A549 (cell line): ENCODE data around the gene EHF. TPM values are rescaled to one million over a fixed set of nuclear protein-coding genes. Genes with fewer than 3 reads are reported as not detected.

ENCODE experiments used
- ATAC-seq, 2 experiments: fragments of 200-7000 bp in 1 of 2; fragments of >200 bp in 1 of 2; cut with Nextera tagmentation in 1 of 2; cut with Tn5 transposase in 1 of 2; 3 replicates each; pipeline versions ENCODE4 v1.8.0 to v1.9.1; 2018 to 2020; ENCODE audit warnings: mild to moderate bottlenecking in 1 of 2, moderate library complexity in 1 of 2
- CTCF ChIA-PET: fragments of 300-600 bp; sonication (Branson Sonifier 250); formaldehyde crosslinking; extraction: SDS; loops from one replicate; lab custom pipeline; 2021; ENCODE audit warnings: antibody characterized with exemption, inconsistent platforms; lab: Yijun Ruan, JAX
- POLR2A ChIA-PET: fragments of 350-600 bp; formaldehyde crosslinking; extraction: SDS; loops from one replicate; lab custom pipeline; 2021; ENCODE audit warnings: antibody characterized with exemption, inconsistent platforms; lab: Yijun Ruan, JAX
- DNase-seq, 2 experiments: peaks; one replicate each; pipeline versions ENCODE4 v3.0.0 to v3.0.0-alpha.2; 2011 to 2016; ENCODE audit warnings: low read depth in 1 of 2, low spot score in 1 of 2
- FAIRE-seq: peaks from 2 replicates; lab custom pipeline; 2011; peaks lifted over from hg19 to GRCh38; lab: Jason Lieb, UNC
- H3K27ac ChIP-seq, 2 experiments: fragments of >200 bp; sonication (Bioruptor Twin); formaldehyde crosslinking; 3 replicates each; pipeline ENCODE4 v1.5.1; 2016 to 2017
- H3K4me1 ChIP-seq: fragments of >200 bp; sonication (Bioruptor Twin); formaldehyde crosslinking; 3 replicates; pipeline ENCODE4 v1.6.1; 2016
- H3K4me2 ChIP-seq: fragments of >200 bp; sonication (Bioruptor Twin); formaldehyde crosslinking; 3 replicates; pipeline ENCODE4 v1.6.1; 2016
- H3K4me3 ChIP-seq: fragments of >200 bp; sonication (Bioruptor Twin); formaldehyde crosslinking; 3 replicates; pipeline ENCODE4 v1.5.1; 2016
- H3K9me3 ChIP-seq: fragments of >200 bp; sonication (Bioruptor Twin); formaldehyde crosslinking; 3 replicates; pipeline ENCODE4 v1.6.1; 2016
- CBX8 ChIP-seq: fragments of 200-600 bp; sonication (generic); IDR thresholded peaks from 2 replicates; pipeline ENCODE4 v1.6.1; 2016
- CHD2 ChIP-seq: fragments of 150-350 bp; IDR thresholded peaks from 2 replicates; pipeline ENCODE4 v1.6.1; 2014; ENCODE audit warnings: low read length; ENCODE audit not compliant: partially characterized antibody
- E2F6 ChIP-seq: IDR thresholded peaks from 2 replicates; pipeline ENCODE4 v1.6.1; 2012; ENCODE audit warnings: low read depth, borderline replicate concordance
- EHF ChIP-seq: fragments of 250-450 bp; sonication (Bioruptor Pico); IDR thresholded peaks from 2 replicates; pipeline ENCODE4 v1.5.0; 2020; ENCODE audit warnings: mild to moderate bottlenecking
- FOSL2 ChIP-seq, 2 experiments: fragments of 450-650 bp in 1 of 2; fragments of >200 bp in 1 of 2; sonication (Bioruptor Twin) in 1 of 2; formaldehyde crosslinking; IDR thresholded peaks; 2 replicates each; pipeline versions ENCODE4 v1.5.0 to v1.6.1; 2016 to 2020; ENCODE audit warnings: mild to moderate bottlenecking in 1 of 2, moderate library complexity in 1 of 2
- HDAC2 ChIP-seq: fragments of 200-600 bp; sonication (generic); IDR thresholded peaks from 2 replicates; pipeline ENCODE4 v1.6.1; 2016
- HMGXB4 ChIP-seq: fragments of 250-450 bp; sonication (Bioruptor Pico); IDR thresholded peaks from 2 replicates; pipeline ENCODE4 v1.5.0; 2021; ENCODE audit warnings: mild to moderate bottlenecking, moderate library complexity, borderline replicate concordance
- KDM1A ChIP-seq: fragments of 200-600 bp; sonication (generic); IDR thresholded peaks from 2 replicates; pipeline ENCODE4 v1.6.1; 2016; ENCODE audit warnings: low read depth, mild to moderate bottlenecking
- NPAS2 ChIP-seq: fragments of 250-450 bp; sonication (Bioruptor Pico); IDR thresholded peaks from 2 replicates; pipeline ENCODE4 v1.8.0; 2022; ENCODE audit warnings: mild to moderate bottlenecking, moderate library complexity, borderline replicate concordance
- PBX3 ChIP-seq: IDR thresholded peaks from 2 replicates; pipeline ENCODE4 v1.6.1; 2012
- RAD21 ChIP-seq, 2 experiments: fragments of >200 bp in 1 of 2; sonication (Bioruptor Twin) in 1 of 2; formaldehyde crosslinking in 1 of 2; IDR thresholded peaks in 1 of 2; conservative IDR thresholded peaks in 1 of 2; 2 replicates in 1 of 2; 3 replicates in 1 of 2; pipeline ENCODE4 v1.6.1; 2012 to 2018; ENCODE audit warnings: inconsistent platforms in 1 of 2
- RARB ChIP-seq: fragments of 250-450 bp; sonication (Bioruptor Pico); IDR thresholded peaks from 2 replicates; pipeline ENCODE4 v1.8.0; 2021; ENCODE audit warnings: mild to moderate bottlenecking, moderate library complexity
- ZC3H11A ChIP-seq: fragments of 450-650 bp; IDR thresholded peaks from 2 replicates; pipeline ENCODE4 v1.6.1; 2014; ENCODE audit warnings: antibody characterized with exemption, mild to moderate bottlenecking
- ZFP36 ChIP-seq: fragments of 450-650 bp; IDR thresholded peaks from 2 replicates; pipeline ENCODE4 v1.6.1; 2014; ENCODE audit warnings: borderline replicate concordance; ENCODE audit not compliant: partially characterized antibody
- WGBS: methylation state at CpG from one replicate; pipeline ENCODE4 v1.1.6; 2017; ENCODE audit errors: missing lambda C conversion rate; 5-methylcytosine and 5-hydroxymethylcytosine counted together
- polyA plus RNA-seq, 4 experiments: library from polyadenylated mRNA; depleted of rRNA in 3 of 4; stranded (reverse); fragments of >200 nt; fragmentation: RNase III in 1 of 4; extraction: RNeasy Plus Mini Kit Qiagen cat#74134 plus additional on column Dnase treatment in 1 of 4; gene quantifications; 2 replicates in 3 of 4; 3 replicates in 1 of 4; pipeline ENCODE4 v1.2.3, GENCODE V29; 2011 to 2017
- TF ChIP-seq, protein P1 (sequence below): fragments of 450-650 bp; IDR thresholded peaks from 2 replicates; pipeline ENCODE4 v1.6.1; 2014; ENCODE audit warnings: antibody characterized with exemption
- TF ChIP-seq, protein P2 (sequence below): fragments of 150-350 bp; IDR thresholded peaks from 2 replicates; pipeline ENCODE4 v1.6.1; 2014; ENCODE audit warnings: low read depth, mild to moderate bottlenecking, low read length

Gene EHF
- polyA plus RNA-seq, 2 of the 4 experiments (the other 2 are of a cell fraction): 5.4 to 7.8 TPM

DNA sequence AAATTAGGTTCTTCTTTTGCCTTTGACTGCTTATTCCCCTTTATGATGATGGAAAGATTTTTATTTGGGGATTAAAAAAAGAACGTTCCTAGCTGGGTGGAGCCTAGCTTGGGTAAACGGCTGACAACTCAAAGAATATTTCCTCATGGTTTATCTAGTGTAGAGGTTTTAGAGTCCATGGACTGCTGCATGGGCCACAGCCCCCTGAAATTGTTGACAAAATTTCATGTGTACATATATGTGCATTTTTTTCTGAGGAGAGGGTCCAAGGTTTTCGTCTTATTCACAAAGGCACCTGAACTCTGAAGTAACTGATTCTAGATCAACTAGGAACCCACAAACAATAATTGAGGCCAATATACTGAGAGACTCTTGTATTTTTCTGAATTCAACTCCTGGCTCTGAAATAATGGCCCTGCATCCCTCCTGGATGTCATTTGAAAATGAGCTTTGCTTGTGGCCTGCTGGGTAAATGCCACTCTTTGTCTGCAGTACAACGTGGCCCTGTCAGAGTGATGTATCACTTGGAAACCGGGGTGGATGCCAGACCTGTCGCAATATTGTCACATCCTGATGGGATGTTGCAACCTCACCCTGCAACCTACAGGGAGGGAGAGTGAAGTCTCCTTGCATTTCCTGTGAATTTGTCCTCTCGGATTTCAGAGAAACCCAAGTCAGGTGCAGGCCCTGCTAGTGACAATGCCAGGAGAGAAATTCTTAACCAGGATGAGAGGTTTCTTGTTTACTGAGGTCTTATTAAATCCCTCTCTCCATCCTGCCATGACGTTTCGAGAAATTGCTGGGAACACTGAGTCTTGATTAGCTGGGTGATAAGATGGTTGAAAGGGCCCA, 33.8 kb downstream of the EHF start (continued):
- TF ChIP-seq, protein P1, sequence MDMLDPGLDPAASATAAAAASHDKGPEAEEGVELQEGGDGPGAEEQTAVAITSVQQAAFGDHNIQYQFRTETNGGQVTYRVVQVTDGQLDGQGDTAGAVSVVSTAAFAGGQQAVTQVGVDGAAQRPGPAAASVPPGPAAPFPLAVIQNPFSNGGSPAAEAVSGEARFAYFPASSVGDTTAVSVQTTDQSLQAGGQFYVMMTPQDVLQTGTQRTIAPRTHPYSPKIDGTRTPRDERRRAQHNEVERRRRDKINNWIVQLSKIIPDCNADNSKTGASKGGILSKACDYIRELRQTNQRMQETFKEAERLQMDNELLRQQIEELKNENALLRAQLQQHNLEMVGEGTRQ: no peak
- TF ChIP-seq E2F6: 0 out of 2 replicates have a peak, but pooled peaks have one; percentile 43
- TF ChIP-seq CBX8: no peak
- no peak for TF ChIP-seq HDAC2
- no peak for TF ChIP-seq HMGXB4 (CRISPR knock-in tag)
- TF ChIP-seq RARB (CRISPR knock-in tag): peak; percentile 44; the same call in 1 of the 2 replicates
- TF ChIP-seq RAD21 (conservative IDR thresholded peaks at IDR 0.05 in 1 of 2, IDR thresholded peaks at IDR 0.05 in 1 of 2): peak in 1 of 2 experiments; percentile 75; a peak in 4 of 5 replicates
- TF ChIP-seq PBX3: peak; percentile 90

- CTCF ChIA-PET: interaction anchor here (0.9 to 5.6 kb wide), 12 partner anchors 10 to 234 kb away, joined by 3 to 68 read pairs (median 7); partner anchors contain the start of gene ELF5
- POLR2A ChIA-PET: interaction anchor here (0.6 to 5.8 kb wide), 8 partner anchors 14 to 260 kb away, joined by 3 to 98 read pairs (median 10); no protein-coding TSS in a partner anchor
- H3K4me2 ChIP-seq: peak overlapping the region; percentile 86
- DNase-seq (peak in 1 of 2 experiments; percentile 76), ATAC-seq (peak; percentile 11 to 15; a peak in 4 of 6 replicates), FAIRE-seq (no peak)
- TF ChIP-seq PBX3 (0 out of 2 replicates have a peak, but pooled peaks have one; percentile 26), EHF (0 out of 2 replicates have a peak, but pooled peaks have one; percentile 27), ZFP36 (peak; percentile 61), NPAS2 (no peak), ZC3H11A (no peak), HMGXB4 (CRISPR knock-in tag) (no peak), FOSL2 (IDR thresholded peaks at IDR 0.05) (no peak; the same call in 1 of the 2 replicates), FOSL2 (CRISPR knock-in tag; IDR thresholded peaks at IDR 0.05) (peak; percentile 49), CHD2 (no peak), KDM1A (0 out of 2 replicates have a peak, but pooled peaks have one; percentile 55)
- TF ChIP-seq, protein P2, sequence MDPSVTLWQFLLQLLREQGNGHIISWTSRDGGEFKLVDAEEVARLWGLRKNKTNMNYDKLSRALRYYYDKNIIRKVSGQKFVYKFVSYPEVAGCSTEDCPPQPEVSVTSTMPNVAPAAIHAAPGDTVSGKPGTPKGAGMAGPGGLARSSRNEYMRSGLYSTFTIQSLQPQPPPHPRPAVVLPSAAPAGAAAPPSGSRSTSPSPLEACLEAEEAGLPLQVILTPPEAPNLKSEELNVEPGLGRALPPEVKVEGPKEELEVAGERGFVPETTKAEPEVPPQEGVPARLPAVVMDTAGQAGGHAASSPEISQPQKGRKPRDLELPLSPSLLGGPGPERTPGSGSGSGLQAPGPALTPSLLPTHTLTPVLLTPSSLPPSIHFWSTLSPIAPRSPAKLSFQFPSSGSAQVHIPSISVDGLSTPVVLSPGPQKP: no peak
- no peak overlapping the region for H3K4me3 ChIP-seq
- WGBS: 1% methylated on average over 2 of the region's 2 CpGs
- H3K4me1 ChIP-seq: peaks cover 51% of the 10 kb centered on the region
- peak overlapping the region; percentile 94 to 99 for H3K27ac ChIP-seq
- peaks cover 5% of the 10 kb centered on the region; the same call in 1 of the 3 replicates for H3K9me3 ChIP-seq
Observed at GRCh38 chr11:34655335-34656008, 34.6 kb downstream of the EHF start.
